H1 (cell line): ENCODE data around the gene ASB4. TPM values are rescaled to one million over a fixed set of nuclear protein-coding genes. Genes with fewer than 3 reads are reported as not detected.

Experiments
- CTCF ChIA-PET: fragments of 300-600 bp; sonication (Branson Sonifier 250); formaldehyde crosslinking; loops from one replicate; lab custom pipeline; 2021; ENCODE audit not compliant: partially characterized antibody; lab: Charles Lee
- POLR2A ChIA-PET: fragments of 300-600 bp; sonication (Branson Sonifier 250); formaldehyde crosslinking; loops from one replicate; lab custom pipeline; 2021; ENCODE audit warnings: inconsistent platforms; ENCODE audit not compliant: partially characterized antibody; lab: Charles Lee
- DNase-seq, 2 experiments: peaks; one replicate each; pipeline versions ENCODE4 v3.0.0 to v3.0.0-alpha.2; 2010 to 2022; ENCODE audit warnings: low spot score in 2 of 2, low read depth in 1 of 2, mixed read lengths in 1 of 2
- FAIRE-seq: peaks from 2 replicates; lab custom pipeline; 2011; peaks lifted over from hg19 to GRCh38; lab: Jason Lieb, UNC
- H2AFZ ChIP-seq: 2 replicates; pipeline ENCODE4 v1.8.1; 2012; ENCODE audit warnings: low read length, inconsistent platforms
- H2AK5ac ChIP-seq: 2 replicates; pipeline ENCODE4 v1.6.1; 2013; ENCODE audit warnings: low read depth, low read length
- H2BK120ac ChIP-seq: replicated peaks from 2 replicates; pipeline ENCODE3; 2013; ENCODE audit warnings: low read depth, low read length, inconsistent platforms
- H2BK12ac ChIP-seq: 2 replicates; pipeline ENCODE4 v1.6.1; 2013; ENCODE audit warnings: low read depth, low read length
- H2BK15ac ChIP-seq: 2 replicates; pipeline ENCODE4 v1.6.1; 2013; ENCODE audit warnings: low read length
- H2BK20ac ChIP-seq: 2 replicates; pipeline ENCODE4 v1.6.1; 2013; ENCODE audit warnings: low read length
- H2BK5ac ChIP-seq: 2 replicates; pipeline ENCODE4 v1.6.1; 2013; ENCODE audit warnings: low read depth, low read length
- H3K14ac ChIP-seq: 2 replicates; pipeline ENCODE4 v1.6.1; 2013; ENCODE audit warnings: inconsistent platforms; ENCODE audit not compliant: insufficient read length
- H3K18ac ChIP-seq: 2 replicates; pipeline ENCODE4 v1.6.1; 2013; ENCODE audit warnings: low read length; ENCODE audit errors: extremely low read depth
- H3K23ac ChIP-seq: 2 replicates; pipeline ENCODE4 v1.6.1; 2013; ENCODE audit warnings: inconsistent platforms; ENCODE audit not compliant: insufficient read length
- H3K23me2 ChIP-seq: 2 replicates; pipeline ENCODE4 v1.6.1; 2013; ENCODE audit warnings: low read depth, low read length
- H3K27ac ChIP-seq: 2 replicates; pipeline ENCODE4 v1.6.1; 2011; ENCODE audit warnings: low read depth, low read length, inconsistent platforms
- H3K27me3 ChIP-seq, 4 experiments: replicated peaks in 1 of 4; 1 replicate in 1 of 4; 2 replicates in 3 of 4; pipeline versions ENCODE4 v1.6.1 to v1.8.1; 2011 to 2013; ENCODE audit warnings: low read length in 3 of 4, mild to moderate bottlenecking in 3 of 4, inconsistent platforms in 2 of 4, mixed read lengths in 2 of 4, moderate library complexity in 1 of 4; ENCODE audit not compliant: control insufficient read depth in 3 of 4, insufficient read depth in 3 of 4; ENCODE audit errors: extremely low read depth in 1 of 4
- H3K36me3 ChIP-seq, 4 experiments: 2 replicates each; pipeline versions ENCODE4 v1.6.1 to v1.8.1; 2011 to 2013; ENCODE audit warnings: mild to moderate bottlenecking in 4 of 4, low read length in 3 of 4, moderate library complexity in 2 of 4, control low read depth in 1 of 4, inconsistent platforms in 1 of 4; ENCODE audit not compliant: insufficient read depth in 4 of 4, control insufficient read depth in 2 of 4
- H3K4ac ChIP-seq: replicated peaks from 2 replicates; pipeline ENCODE3; 2013; ENCODE audit warnings: low read length, low read depth, mixed read lengths, inconsistent platforms; ENCODE audit not compliant: insufficient read length
- H3K4me1 ChIP-seq, 4 experiments: replicated peaks in 1 of 4; 1 replicate in 1 of 4; 2 replicates in 3 of 4; pipeline versions ENCODE4 v1.6.1 to v1.8.1; 2011 to 2013; ENCODE audit warnings: low read length in 3 of 4, inconsistent platforms in 2 of 4, mixed read lengths in 1 of 4; ENCODE audit not compliant: insufficient read depth in 4 of 4, control insufficient read depth in 3 of 4
- H3K4me2 ChIP-seq, 2 experiments: 2 replicates each; pipeline versions ENCODE4 v1.6.1 to v1.8.1; 2011 to 2013; ENCODE audit warnings: low read depth in 2 of 2, low read length in 2 of 2, control low read depth in 1 of 2, inconsistent platforms in 1 of 2, mild to moderate bottlenecking in 1 of 2; ENCODE audit not compliant: insufficient read depth in 1 of 2
- H3K4me3 ChIP-seq, 4 experiments: fragments of 200-600, 300-600 bp in 1 of 4; sonication (generic), shearing (Covaris generic), sonication (Bioruptor Twin) in 1 of 4; 2 replicates each; pipeline versions ENCODE4 v1.5.1 to v1.8.1; 2011 to 2016; ENCODE audit warnings: low read length in 4 of 4, low read depth in 3 of 4, control low read depth in 2 of 4, inconsistent platforms in 2 of 4, mild to moderate bottlenecking in 2 of 4, mixed read lengths in 1 of 4, moderate library complexity in 1 of 4; ENCODE audit not compliant: insufficient read depth in 2 of 4; ENCODE audit errors: extremely low read depth in 1 of 4
- H3K56ac ChIP-seq: replicated peaks from 2 replicates; pipeline ENCODE3; 2013; ENCODE audit warnings: low read depth, mild to moderate bottlenecking, mixed read lengths, low read length, inconsistent platforms; ENCODE audit not compliant: insufficient read length
- H3K79me1 ChIP-seq: 2 replicates; pipeline ENCODE4 v1.6.1; 2013; ENCODE audit warnings: low read depth, low read length, control low read depth
- H3K79me2 ChIP-seq, 2 experiments: 2 replicates each; pipeline versions ENCODE4 v1.6.1 to v1.8.1; 2012 to 2013; ENCODE audit warnings: low read length in 2 of 2, mild to moderate bottlenecking in 2 of 2, inconsistent platforms in 1 of 2; ENCODE audit not compliant: insufficient read depth in 2 of 2, control insufficient read depth in 1 of 2
- H3K9ac ChIP-seq, 4 experiments: replicated peaks in 1 of 4; 1 replicate in 1 of 4; 2 replicates in 3 of 4; pipeline versions ENCODE4 v1.6.1 to v1.8.1; 2011 to 2013; ENCODE audit warnings: low read depth in 3 of 4, low read length in 3 of 4, control low read depth in 2 of 4, mild to moderate bottlenecking in 2 of 4, moderate library complexity in 2 of 4, inconsistent platforms in 1 of 4; ENCODE audit errors: extremely low read depth in 1 of 4
- H3K9me3 ChIP-seq, 2 experiments: 2 replicates each; pipeline versions ENCODE4 v1.6.1 to v1.8.1; 2012 to 2013; ENCODE audit warnings: mild to moderate bottlenecking in 2 of 2, moderate library complexity in 2 of 2, control low read depth in 1 of 2, inconsistent platforms in 1 of 2, low read depth in 1 of 2, low read length in 1 of 2, mixed read lengths in 1 of 2; ENCODE audit not compliant: insufficient read depth in 2 of 2
- H4K20me1 ChIP-seq, 2 experiments: replicated peaks in 1 of 2; 2 replicates each; pipeline versions ENCODE3 to v1.8.1; 2011 to 2013; ENCODE audit warnings: inconsistent platforms in 2 of 2, low read length in 2 of 2, mild to moderate bottlenecking in 1 of 2; ENCODE audit not compliant: insufficient read depth in 2 of 2, control insufficient read depth in 1 of 2
- H4K5ac ChIP-seq: 2 replicates; pipeline ENCODE4 v1.6.1; 2013; ENCODE audit warnings: low read length, low read depth, mixed read lengths, inconsistent platforms; ENCODE audit not compliant: insufficient read length
- H4K8ac ChIP-seq: 2 replicates; pipeline ENCODE4 v1.8.0; 2013; ENCODE audit warnings: mild to moderate bottlenecking, moderate library complexity, low read length, inconsistent platforms; ENCODE audit not compliant: insufficient read depth; ENCODE audit errors: extremely low read depth
- H4K91ac ChIP-seq: replicated peaks from 2 replicates; pipeline ENCODE3; 2013; ENCODE audit warnings: low read length, mixed read lengths, inconsistent platforms; ENCODE audit not compliant: insufficient read length
- ATF3 ChIP-seq: IDR thresholded peaks from 2 replicates; pipeline ENCODE4 v1.6.1; 2011; ENCODE audit warnings: low read depth, mild to moderate bottlenecking, low read length; ENCODE audit not compliant: insufficient read depth
- CBX8 ChIP-seq: fragments of 300-800, 300-1000 bp; sonication (generic); IDR thresholded peaks from 2 replicates; pipeline ENCODE4 v1.7.1; 2016; ENCODE audit warnings: low read depth, low read length, borderline replicate concordance
- CHD1 ChIP-seq: IDR thresholded peaks from 2 replicates; pipeline ENCODE4 v1.6.1; 2012; ENCODE audit warnings: low read depth, low read length, improper control_type of control experiment
- CHD2 ChIP-seq: IDR thresholded peaks from 2 replicates; pipeline ENCODE4 v1.6.1; 2012; ENCODE audit warnings: low read length, improper control_type of control experiment
- E2F6 ChIP-seq: IDR thresholded peaks from 2 replicates; pipeline ENCODE4 v1.6.1; 2012; ENCODE audit warnings: inconsistent platforms
- EZH2 ChIP-seq: fragments of 200-600 bp; sonication (generic); IDR thresholded peaks from 2 replicates; pipeline ENCODE4 v1.7.1; 2012; ENCODE audit warnings: low read depth, mild to moderate bottlenecking, moderate library complexity, low read length, inconsistent platforms; ENCODE audit not compliant: severe bottlenecking
- POU5F1 ChIP-seq: IDR thresholded peaks from 2 replicates; pipeline ENCODE4 v1.6.1; 2011; ENCODE audit warnings: low read depth, mild to moderate bottlenecking, low read length, moderate library complexity
- SIRT6 ChIP-seq: IDR thresholded peaks from one replicate; pipeline ENCODE4 v1.7.1; 2012; ENCODE audit warnings: low read length, inconsistent platforms
- SRF ChIP-seq: IDR thresholded peaks from 2 replicates; pipeline ENCODE4 v1.6.1; 2011; ENCODE audit warnings: mild to moderate bottlenecking, low read depth, low read length, moderate library complexity
- WGBS, 2 experiments: shearing (Covaris generic) in 1 of 2; methylation state at CpG; one replicate each; pipeline versions ENCODE4 v1.1.6 to v1.1.7; 2013 to 2015; ENCODE audit warnings: low lambda C conversion rate in 2 of 2, mixed read lengths in 2 of 2, inconsistent platforms in 1 of 2, low coverage in 1 of 2, missing lambda C conversion rate in 1 of 2; ENCODE audit not compliant: insufficient replicate concordance in 2 of 2, insufficient coverage in 1 of 2, insufficient read length in 1 of 2; ENCODE audit errors: extremely low coverage in 1 of 2, missing lambda C conversion rate in 1 of 2; 5-methylcytosine and 5-hydroxymethylcytosine counted together
- polyA plus RNA-seq, 7 experiments: library from polyadenylated mRNA; depleted of rRNA in 3 of 7; stranded (reverse) in 5 of 7; unstranded in 2 of 7; fragments of >200 nt in 5 of 7; fragments of 200-250 nt in 2 of 7; gene quantifications; 1 replicate in 5 of 7; 2 replicates in 1 of 7; 4 replicates in 1 of 7; pipeline versions ENCODE4 v1.2.1 to v1.2.3, GENCODE V29; 2011 to 2013; ENCODE audit warnings: missing spikeins in 2 of 7, mixed read lengths in 2 of 7
- total RNA-seq: library from RNA; stranded (reverse); fragmentation: NEBNext Ultra II Directional; extraction: Animal tissue kit (Norgen Biotek cat#: 25700); gene quantifications from 2 replicates; pipeline ENCODE4 v1.2.1, GENCODE V29; 2021

ASB4 gene
- total and polyA plus RNA-seq, 2 of the 8 experiments (the other 6 are each of a cell fraction or from before 2014, with no cell fraction given) = not detected

GRCh38 chr7:95585426-95585789 lies 99.7 kb downstream of the ASB4 start:
- Histone ChIP-seq H3K4me3 (no peak overlapping the region), H2BK15ac (no peak overlapping the region), H3K9me3 (no peaks in the 10 kb centered on the region), H2BK12ac (no peak overlapping the region), H2AK5ac (no peak overlapping the region), H2AFZ (no peak overlapping the region), H3K56ac (no peak overlapping the region), H2BK5ac (no peak overlapping the region), H4K20me1 (no peaks in the 10 kb centered on the region), H3K36me3 (no peaks in the 10 kb centered on the region), H2BK20ac (no peak overlapping the region), H3K79me1 (no peaks in the 10 kb centered on the region), H4K91ac (no peak overlapping the region), H2BK120ac (no peak overlapping the region), H3K27ac (no peak overlapping the region), H3K9ac (no peak overlapping the region), H3K14ac (no peak overlapping the region), H3K4me1 (no peaks in the 10 kb centered on the region), H3K4ac (no peak overlapping the region), H4K8ac (no peak overlapping the region), H3K18ac (no peak overlapping the region), H4K5ac (no peak overlapping the region), H3K79me2 (no peaks in the 10 kb centered on the region), H3K27me3 (no peaks in the 10 kb centered on the region), H3K4me2 (no peak overlapping the region), H3K23ac (no peak overlapping the region), H3K23me2 (no peaks in the 10 kb centered on the region)
- TF ChIP-seq SRF (no peak), E2F6 (no peak), CBX8 (no peak), EZH2 (no peak), SIRT6 (no peak), POU5F1 (no peak), ATF3 (no peak), CHD1 (no peak), CHD2 (no peak)
- no peak for DNase-seq
- ChIA-PET CTCF (interaction anchor here (1.0 to 1.2 kb wide), 4 partner anchors 12 to 97 kb away, joined by 3 read pairs; no protein-coding TSS in a partner anchor), POLR2A (no interaction called here)
- 89% methylated on average over 3 of the region's 3 CpGs; no CpG with 5 or more reads in 1 of the 2 experiments for WGBS, 2 experiments
- FAIRE-seq = no peak
